ENCODE data around the gene SAMD11. TPM values are rescaled to one million over a fixed set of nuclear protein-coding genes. Genes with fewer than 3 reads are reported as not detected.

Gene SAMD11
- total RNA-seq, 1 experiment from 2014 or later = 11.5 TPM

DNA sequence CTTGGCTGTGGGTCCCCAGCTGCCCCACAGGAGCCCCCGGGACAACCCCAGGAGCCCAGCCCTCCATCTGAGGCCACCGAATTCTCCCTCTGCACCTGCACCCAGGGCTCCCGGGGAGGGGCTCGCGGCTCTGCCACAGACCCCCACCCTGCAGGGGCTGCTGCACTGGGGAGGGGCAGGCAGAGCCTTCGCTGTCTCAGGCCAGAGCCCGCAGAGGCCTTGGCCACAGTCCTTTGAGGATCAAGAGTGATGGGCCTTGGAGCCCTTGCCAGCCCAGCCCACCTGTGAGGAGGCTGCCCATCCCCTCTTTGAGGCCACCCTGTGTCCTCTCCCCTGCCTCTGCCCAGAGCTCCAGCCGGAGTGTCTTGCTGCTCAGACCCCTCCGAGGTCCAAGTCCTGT lies 51.6 kb downstream of the SAMD11 start:
- Histone ChIP-seq H3K4me3 (replicated peaks in 1 of 2; ENCODE audit: low read depth in 1 of 2, low read length in 2 of 2) (peak overlapping the region in 1 of 2 experiments; percentile 58; a peak in 2 of 4 replicates), H3K4me1 (ENCODE audit: control insufficient read depth in 1 of 2, insufficient read depth in 2 of 2, low read length in 2 of 2) (peaks cover 9 to 22% of the 10 kb centered on the region in 2 experiments), H2AFZ (ENCODE audit: low read depth, low read length, poor library complexity, severe bottlenecking) (no peak overlapping the region), H3K9me3 (ENCODE audit: control insufficient read depth in 1 of 2, insufficient read depth in 1 of 2, low read depth in 1 of 2, low read length in 2 of 2) (no peaks in the 10 kb centered on the region), H3K4me2 (ENCODE audit: low read length) (peak overlapping the region; percentile 97), H3K79me2 (ENCODE audit: insufficient read depth, low read length) (no peaks in the 10 kb centered on the region), H3K27me3 (ENCODE audit: insufficient read depth, low read length) (no peaks in the 10 kb centered on the region), H4K20me1 (ENCODE audit: insufficient read depth) (no peaks in the 10 kb centered on the region), H3K27ac (ENCODE audit: low read depth, low read length) (peak overlapping the region; percentile 93), H3K36me3 (ENCODE audit: control insufficient read depth in 1 of 2, insufficient read depth in 2 of 2, low read length in 2 of 2) (no peaks in the 10 kb centered on the region), H3K9me2 (ENCODE audit: insufficient read depth) (no peaks in the 10 kb centered on the region), H3K9ac (ENCODE audit: low read length) (peak overlapping the region; percentile 63; the same call in 1 of the 2 replicates)
- TF ChIP-seq, protein P1, sequence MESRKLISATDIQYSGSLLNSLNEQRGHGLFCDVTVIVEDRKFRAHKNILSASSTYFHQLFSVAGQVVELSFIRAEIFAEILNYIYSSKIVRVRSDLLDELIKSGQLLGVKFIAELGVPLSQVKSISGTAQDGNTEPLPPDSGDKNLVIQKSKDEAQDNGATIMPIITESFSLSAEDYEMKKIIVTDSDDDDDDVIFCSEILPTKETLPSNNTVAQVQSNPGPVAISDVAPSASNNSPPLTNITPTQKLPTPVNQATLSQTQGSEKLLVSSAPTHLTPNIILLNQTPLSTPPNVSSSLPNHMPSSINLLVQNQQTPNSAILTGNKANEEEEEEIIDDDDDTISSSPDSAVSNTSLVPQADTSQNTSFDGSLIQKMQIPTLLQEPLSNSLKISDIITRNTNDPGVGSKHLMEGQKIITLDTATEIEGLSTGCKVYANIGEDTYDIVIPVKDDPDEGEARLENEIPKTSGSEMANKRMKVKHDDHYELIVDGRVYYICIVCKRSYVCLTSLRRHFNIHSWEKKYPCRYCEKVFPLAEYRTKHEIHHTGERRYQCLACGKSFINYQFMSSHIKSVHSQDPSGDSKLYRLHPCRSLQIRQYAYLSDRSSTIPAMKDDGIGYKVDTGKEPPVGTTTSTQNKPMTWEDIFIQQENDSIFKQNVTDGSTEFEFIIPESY (IDR thresholded peaks at IDR 0.05; ENCODE audit: extremely low read depth, insufficient replicate concordance, low read length) = no peak
- TF ChIP-seq CBX3 (IDR thresholded peaks at IDR 0.05; ENCODE audit: low read depth) (no peak), ELF1 (IDR thresholded peaks at IDR 0.05; ENCODE audit: borderline replicate concordance, low read depth) (no peak), CEBPB (IDR thresholded peaks at IDR 0.05; ENCODE audit: low read depth) (no peak), EZH2phosphoT487 (IDR thresholded peaks at IDR 0.05; ENCODE audit: borderline replicate concordance) (no peak), EZH2 (IDR thresholded peaks at IDR 0.05) (no peak), ZNF274 (IDR thresholded peaks at IDR 0.05; ENCODE audit: low read depth, low read length) (no peak)
- TF ChIP-seq, protein P2, sequence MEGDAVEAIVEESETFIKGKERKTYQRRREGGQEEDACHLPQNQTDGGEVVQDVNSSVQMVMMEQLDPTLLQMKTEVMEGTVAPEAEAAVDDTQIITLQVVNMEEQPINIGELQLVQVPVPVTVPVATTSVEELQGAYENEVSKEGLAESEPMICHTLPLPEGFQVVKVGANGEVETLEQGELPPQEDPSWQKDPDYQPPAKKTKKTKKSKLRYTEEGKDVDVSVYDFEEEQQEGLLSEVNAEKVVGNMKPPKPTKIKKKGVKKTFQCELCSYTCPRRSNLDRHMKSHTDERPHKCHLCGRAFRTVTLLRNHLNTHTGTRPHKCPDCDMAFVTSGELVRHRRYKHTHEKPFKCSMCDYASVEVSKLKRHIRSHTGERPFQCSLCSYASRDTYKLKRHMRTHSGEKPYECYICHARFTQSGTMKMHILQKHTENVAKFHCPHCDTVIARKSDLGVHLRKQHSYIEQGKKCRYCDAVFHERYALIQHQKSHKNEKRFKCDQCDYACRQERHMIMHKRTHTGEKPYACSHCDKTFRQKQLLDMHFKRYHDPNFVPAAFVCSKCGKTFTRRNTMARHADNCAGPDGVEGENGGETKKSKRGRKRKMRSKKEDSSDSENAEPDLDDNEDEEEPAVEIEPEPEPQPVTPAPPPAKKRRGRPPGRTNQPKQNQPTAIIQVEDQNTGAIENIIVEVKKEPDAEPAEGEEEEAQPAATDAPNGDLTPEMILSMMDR (IDR thresholded peaks at IDR 0.05 in 2 of 3, conservative IDR thresholded peaks at IDR 0.05 in 1 of 3; ENCODE audit: borderline replicate concordance in 1 of 3, insufficient read depth in 1 of 3, low read depth in 2 of 3, low read length in 2 of 3) = no peak
- TF ChIP-seq, protein P3, sequence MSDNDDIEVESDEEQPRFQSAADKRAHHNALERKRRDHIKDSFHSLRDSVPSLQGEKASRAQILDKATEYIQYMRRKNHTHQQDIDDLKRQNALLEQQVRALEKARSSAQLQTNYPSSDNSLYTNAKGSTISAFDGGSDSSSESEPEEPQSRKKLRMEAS (IDR thresholded peaks at IDR 0.05) = no peak
- intact Hi-C loops (cut with micrococcal nuclease) = loop anchor here (5.0 kb wide), 1 partner anchor 142 kb away; the partner anchor contains the start of gene C1orf159
- ATAC-seq (no peak), DNase-seq (ENCODE audit: low read depth, low spot score) (no peak)
- no TSS peak for BruUV-seq (replicated peaks)
- CTCF ChIA-PET = interaction anchor here (1.0 kb wide), 1 partner anchor 316 kb away, joined by 3 read pairs; no protein-coding TSS in a partner anchor
- POLR2A ChIA-PET = interaction anchor here (1.5 kb wide), 1 partner anchor 8 kb away, joined by 11 read pairs; no protein-coding TSS in a partner anchor
- RAD21 ChIA-PET (ENCODE audit: low non-redundant PET in 1 of 2, low total read pairs in 2 of 2, uncharacterized antibody in 2 of 2, unreplicated experiment in 2 of 2) = no interaction called here
